Panc1 (cell line): ENCODE results near the gene ACO1. TPM values are rescaled to one million over a fixed set of nuclear protein-coding genes. Genes with fewer than 3 reads are reported as not detected.

Experiments
- ATAC-seq: fragments of 200-7000 bp; cut with Tn5 transposase; 2 replicates; pipeline ENCODE4 v1.9.1; 2020; ENCODE audit warnings: mild to moderate bottlenecking, moderate library complexity
- BruUV-seq: library from RNA; stranded (reverse); fragments of 400-500 nt; replicated peaks from 2 replicates; lab custom pipeline; 2021; lab: Mats Ljungman, UMichigan
- CTCF ChIA-PET: fragments of 300-600 bp; sonication (Branson Sonifier 250); formaldehyde crosslinking; loops from one replicate; lab custom pipeline; 2022; ENCODE audit warnings: antibody characterized with exemption; lab: Charles Lee
- POLR2A ChIA-PET: fragments of 300-600 bp; sonication (Branson Sonifier 250); formaldehyde crosslinking; loops from one replicate; lab custom pipeline; 2022; ENCODE audit warnings: antibody characterized with exemption; lab: Charles Lee
- DNase-seq: peaks from one replicate; pipeline ENCODE4 v3.0.0-alpha.2; 2010; ENCODE audit warnings: low read depth, low spot score
- H3K27ac ChIP-seq: 2 replicates; pipeline ENCODE4 v1.5.1; 2011; ENCODE audit warnings: mild to moderate bottlenecking, low read length, inconsistent platforms
- H3K27me3 ChIP-seq: fragments of 200-500 bp; sonication (Bioruptor generic); 2 replicates; pipeline ENCODE4 v1.6.0; 2014; ENCODE audit warnings: low read length, inconsistent platforms; ENCODE audit not compliant: control insufficient read depth, insufficient read depth
- H3K36me3 ChIP-seq: fragments of 200-500 bp; sonication (Bioruptor generic); 2 replicates; pipeline ENCODE4 v1.5.1; 2014; ENCODE audit warnings: inconsistent platforms, mild to moderate bottlenecking, low read length, moderate library complexity; ENCODE audit not compliant: control insufficient read depth, insufficient read depth
- H3K4me1 ChIP-seq: 2 replicates; pipeline ENCODE4 v1.5.1; 2011; ENCODE audit warnings: inconsistent platforms, mild to moderate bottlenecking, low read length, moderate library complexity; ENCODE audit not compliant: control insufficient read depth, insufficient read depth
- H3K4me3 ChIP-seq, 2 experiments: 2 replicates each; pipeline ENCODE4 v1.5.1; 2011 to 2012; ENCODE audit warnings: low read depth in 2 of 2, low read length in 2 of 2, mild to moderate bottlenecking in 2 of 2, inconsistent platforms in 1 of 2, moderate library complexity in 1 of 2
- H3K9me3 ChIP-seq: fragments of 200-500 bp; sonication (Bioruptor generic); 2 replicates; pipeline ENCODE4 v1.5.1; 2014; ENCODE audit warnings: low read depth, mild to moderate bottlenecking, inconsistent platforms, low read length, moderate library complexity; ENCODE audit not compliant: control insufficient read depth, insufficient read depth
- POLR2AphosphoS5 ChIP-seq: IDR thresholded peaks from 2 replicates; pipeline ENCODE4 v1.6.1; 2012; ENCODE audit warnings: mild to moderate bottlenecking, low read depth, low read length, moderate library complexity
- SIN3A ChIP-seq: IDR thresholded peaks from 2 replicates; pipeline ENCODE4 v1.6.1; 2012; ENCODE audit warnings: low read depth, mild to moderate bottlenecking, low read length, moderate library complexity, borderline replicate concordance; ENCODE audit not compliant: insufficient read depth
- TCF7L2 ChIP-seq: IDR thresholded peaks from 2 replicates; pipeline ENCODE4 v1.6.1; 2011; ENCODE audit warnings: mild to moderate bottlenecking, low read depth, low read length, inconsistent platforms
- in situ Hi-C: cut with HindIII; loops from 2 replicates; pipeline ENCODE4 v1.10.0; 2016; ENCODE audit warnings: low sequenced_read_pairs, low pct_unique_long_range_greater_than_20kb
- intact Hi-C: fragments of 100-400 bp; cut with micrococcal nuclease; formaldehyde crosslinking; loops from one replicate; pipeline ENCODE4 v1.10.0; 2022; ENCODE audit not compliant: unreplicated experiment
- total RNA-seq: library from RNA; stranded (reverse); gene quantifications from one replicate; pipeline ENCODE4 v1.2.1, GENCODE V29; 2021; ENCODE audit not compliant: unreplicated experiment
- TF ChIP-seq, protein P1 (sequence below): fragments of 450-650 bp; IDR thresholded peaks from 2 replicates; pipeline ENCODE4 v1.5.1; 2017; ENCODE audit warnings: mild to moderate bottlenecking
- TF ChIP-seq, protein P2 (sequence below), 2 experiments: IDR thresholded peaks; 2 replicates each; pipeline ENCODE4 v1.6.1; 2011 to 2012; ENCODE audit warnings: low read depth in 2 of 2, control low read depth in 1 of 2, low read length in 1 of 2, mild to moderate bottlenecking in 1 of 2, moderate library complexity in 1 of 2; ENCODE audit not compliant: insufficient read depth in 1 of 2

Gene ACO1
- total RNA-seq, 1 experiment from 2014 or later: 49.3 TPM

DNA sequence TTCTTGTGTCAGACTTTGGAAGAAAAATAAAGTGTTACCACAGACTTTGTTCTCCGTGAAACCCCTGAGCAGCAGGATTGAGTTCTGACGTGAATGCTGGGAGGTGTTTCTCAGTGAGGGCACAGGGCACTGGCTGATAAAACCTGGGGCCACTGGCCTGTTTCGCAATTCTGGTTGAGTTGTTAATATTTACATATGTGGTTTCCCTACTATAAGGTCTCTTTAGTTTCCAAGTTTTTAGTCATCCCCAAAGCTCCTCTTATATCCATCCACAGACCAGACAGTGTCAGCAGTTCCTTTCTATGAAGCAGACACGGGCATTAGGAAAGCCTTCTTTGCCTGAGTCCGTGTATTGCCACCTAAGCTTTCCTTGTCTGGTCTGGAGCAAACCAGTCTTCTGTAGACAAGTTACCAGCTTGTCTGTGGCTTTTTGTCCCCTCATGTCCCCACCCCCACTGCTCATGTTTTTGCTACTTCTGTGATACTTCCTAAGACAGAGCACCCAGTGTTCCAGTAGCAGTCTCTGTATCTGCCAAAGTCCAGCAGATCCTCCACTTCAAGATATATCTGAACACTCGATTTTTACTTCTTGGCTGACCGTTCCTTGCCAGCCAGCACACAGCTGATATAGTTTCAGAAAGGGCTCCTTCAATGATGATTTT is 42.0 kb downstream of the ACO1 start:
- Histone ChIP-seq H3K9me3 (no peaks in the 10 kb centered on the region), H3K27ac (no peak overlapping the region), H3K4me3 (no peak overlapping the region), H3K27me3 (no peaks in the 10 kb centered on the region), H3K4me1 (no peaks in the 10 kb centered on the region), H3K36me3 (peaks cover 3% of the 10 kb centered on the region)
- DNase-seq (no peak), ATAC-seq (no peak)
- POLR2A ChIA-PET: no interaction called here
- CTCF ChIA-PET: no interaction called here
- in situ Hi-C loops: no loop called here
- no TSS peak for BruUV-seq
- intact Hi-C loops: loop anchor here (10.0 kb wide), 1 partner anchor 58 kb away; no protein-coding TSS in a partner anchor
- TF ChIP-seq, protein P1, sequence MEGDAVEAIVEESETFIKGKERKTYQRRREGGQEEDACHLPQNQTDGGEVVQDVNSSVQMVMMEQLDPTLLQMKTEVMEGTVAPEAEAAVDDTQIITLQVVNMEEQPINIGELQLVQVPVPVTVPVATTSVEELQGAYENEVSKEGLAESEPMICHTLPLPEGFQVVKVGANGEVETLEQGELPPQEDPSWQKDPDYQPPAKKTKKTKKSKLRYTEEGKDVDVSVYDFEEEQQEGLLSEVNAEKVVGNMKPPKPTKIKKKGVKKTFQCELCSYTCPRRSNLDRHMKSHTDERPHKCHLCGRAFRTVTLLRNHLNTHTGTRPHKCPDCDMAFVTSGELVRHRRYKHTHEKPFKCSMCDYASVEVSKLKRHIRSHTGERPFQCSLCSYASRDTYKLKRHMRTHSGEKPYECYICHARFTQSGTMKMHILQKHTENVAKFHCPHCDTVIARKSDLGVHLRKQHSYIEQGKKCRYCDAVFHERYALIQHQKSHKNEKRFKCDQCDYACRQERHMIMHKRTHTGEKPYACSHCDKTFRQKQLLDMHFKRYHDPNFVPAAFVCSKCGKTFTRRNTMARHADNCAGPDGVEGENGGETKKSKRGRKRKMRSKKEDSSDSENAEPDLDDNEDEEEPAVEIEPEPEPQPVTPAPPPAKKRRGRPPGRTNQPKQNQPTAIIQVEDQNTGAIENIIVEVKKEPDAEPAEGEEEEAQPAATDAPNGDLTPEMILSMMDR: no peak
- no peak for TF ChIP-seq SIN3A
- TF ChIP-seq TCF7L2: no peak
- TF ChIP-seq, protein P2, sequence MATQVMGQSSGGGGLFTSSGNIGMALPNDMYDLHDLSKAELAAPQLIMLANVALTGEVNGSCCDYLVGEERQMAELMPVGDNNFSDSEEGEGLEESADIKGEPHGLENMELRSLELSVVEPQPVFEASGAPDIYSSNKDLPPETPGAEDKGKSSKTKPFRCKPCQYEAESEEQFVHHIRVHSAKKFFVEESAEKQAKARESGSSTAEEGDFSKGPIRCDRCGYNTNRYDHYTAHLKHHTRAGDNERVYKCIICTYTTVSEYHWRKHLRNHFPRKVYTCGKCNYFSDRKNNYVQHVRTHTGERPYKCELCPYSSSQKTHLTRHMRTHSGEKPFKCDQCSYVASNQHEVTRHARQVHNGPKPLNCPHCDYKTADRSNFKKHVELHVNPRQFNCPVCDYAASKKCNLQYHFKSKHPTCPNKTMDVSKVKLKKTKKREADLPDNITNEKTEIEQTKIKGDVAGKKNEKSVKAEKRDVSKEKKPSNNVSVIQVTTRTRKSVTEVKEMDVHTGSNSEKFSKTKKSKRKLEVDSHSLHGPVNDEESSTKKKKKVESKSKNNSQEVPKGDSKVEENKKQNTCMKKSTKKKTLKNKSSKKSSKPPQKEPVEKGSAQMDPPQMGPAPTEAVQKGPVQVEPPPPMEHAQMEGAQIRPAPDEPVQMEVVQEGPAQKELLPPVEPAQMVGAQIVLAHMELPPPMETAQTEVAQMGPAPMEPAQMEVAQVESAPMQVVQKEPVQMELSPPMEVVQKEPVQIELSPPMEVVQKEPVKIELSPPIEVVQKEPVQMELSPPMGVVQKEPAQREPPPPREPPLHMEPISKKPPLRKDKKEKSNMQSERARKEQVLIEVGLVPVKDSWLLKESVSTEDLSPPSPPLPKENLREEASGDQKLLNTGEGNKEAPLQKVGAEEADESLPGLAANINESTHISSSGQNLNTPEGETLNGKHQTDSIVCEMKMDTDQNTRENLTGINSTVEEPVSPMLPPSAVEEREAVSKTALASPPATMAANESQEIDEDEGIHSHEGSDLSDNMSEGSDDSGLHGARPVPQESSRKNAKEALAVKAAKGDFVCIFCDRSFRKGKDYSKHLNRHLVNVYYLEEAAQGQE (IDR thresholded peaks at IDR 0.05; ENCODE audit: insufficient read depth in 1 of 2, low read depth in 2 of 2, low read length in 1 of 2): no peak
- no peak for TF ChIP-seq POLR2AphosphoS5

DNA sequence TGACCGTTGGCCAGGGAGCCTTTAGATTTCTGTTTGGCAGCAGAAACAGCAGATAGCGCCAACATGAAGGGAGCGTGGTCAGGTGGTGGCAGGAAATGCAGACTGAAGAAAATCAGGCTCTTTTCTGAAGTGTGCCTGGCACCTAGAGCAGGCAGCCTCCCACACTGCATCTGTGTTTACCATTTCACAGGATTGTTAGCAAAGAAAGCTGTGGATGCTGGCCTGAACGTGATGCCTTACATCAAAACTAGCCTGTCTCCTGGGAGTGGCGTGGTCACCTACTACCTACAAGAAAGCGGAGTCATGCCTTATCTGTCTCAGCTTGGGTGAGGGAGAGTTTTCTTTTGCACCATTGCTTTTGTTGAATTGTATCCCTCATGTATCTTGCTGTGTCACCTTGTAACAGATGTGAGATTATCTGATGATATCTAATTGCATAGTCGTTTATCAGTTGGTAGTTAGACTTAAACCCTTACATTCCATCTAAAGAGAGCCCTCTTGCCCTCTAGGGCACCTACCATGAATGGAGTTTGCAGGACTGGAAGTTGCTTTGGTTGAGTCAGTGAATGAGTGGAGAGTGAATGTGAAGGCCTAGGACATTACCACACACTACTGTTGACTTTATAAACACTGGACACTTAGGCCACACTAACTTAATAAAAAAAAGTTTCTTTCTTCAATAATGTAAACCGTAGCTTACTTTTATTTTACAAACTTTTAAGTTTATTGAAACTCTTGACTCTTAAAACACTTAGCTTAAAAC is 42.8 kb downstream of the ACO1 start:
- no peaks in the 10 kb centered on the region for H3K9me3 ChIP-seq
- BruUV-seq: no TSS peak
- CTCF ChIA-PET: interaction anchor here (0.6 kb wide), 1 partner anchor 15 kb away, joined by 3 read pairs; no protein-coding TSS in a partner anchor
- ATAC-seq (no peak), DNase-seq (no peak)
- no peak overlapping the region for H3K27ac ChIP-seq
- no peak for TF ChIP-seq POLR2AphosphoS5
- TF ChIP-seq, protein P2 (IDR thresholded peaks at IDR 0.05; ENCODE audit: insufficient read depth in 1 of 2, low read depth in 2 of 2, low read length in 1 of 2): no peak
- no peak for TF ChIP-seq TCF7L2
- TF ChIP-seq SIN3A: no peak
- TF ChIP-seq, protein P1: no peak
- H3K36me3 ChIP-seq: peaks cover 3% of the 10 kb centered on the region
- POLR2A ChIA-PET: no interaction called here
- no peaks in the 10 kb centered on the region for H3K4me1 ChIP-seq
- in situ Hi-C loops: no loop called here
- no peak overlapping the region for H3K4me3 ChIP-seq
- no peaks in the 10 kb centered on the region for H3K27me3 ChIP-seq
- intact Hi-C loops: loop anchor here (10.0 kb wide), 1 partner anchor 58 kb away; no protein-coding TSS in a partner anchor
